Measurements from ENCODE around the gene LRRC75A.

LRRC75A gene

GRCh38 chr17:16465052-16465312 is 27.0 kb downstream of the LRRC75A start:
- no peak overlapping the region for H3K4me3 ChIP-seq (ENCODE audit: low read depth, low read length, poor library complexity, severe bottlenecking)
- no peaks in the 10 kb centered on the region for H3K9me3 ChIP-seq (ENCODE audit: low read length)
- H3K4me2 ChIP-seq (ENCODE audit: low read length): no peak overlapping the region

GRCh38 chr17:16464303-16465051 is 27.5 kb downstream of the LRRC75A start:
- no peak overlapping the region for H3K4me2 ChIP-seq (ENCODE audit: low read length)
- H3K9ac ChIP-seq (ENCODE audit: low read length): no peak overlapping the region
- H3K4me1 ChIP-seq (ENCODE audit: insufficient read depth, low read length, severe bottlenecking): no peaks in the 10 kb centered on the region
- H3K36me3 ChIP-seq (ENCODE audit: insufficient read depth, low read length): peaks cover 13% of the 10 kb centered on the region; the same call in 1 of the 2 replicates
- H3K27me3 ChIP-seq (ENCODE audit: insufficient read depth, low read length): no peaks in the 10 kb centered on the region
- H3K27ac ChIP-seq (ENCODE audit: low read depth, low read length, poor library complexity, severe bottlenecking): no peak overlapping the region
- no peaks in the 10 kb centered on the region for H3F3A ChIP-seq (ENCODE audit: insufficient read depth, low read length)
- no peaks in the 10 kb centered on the region for H3K79me2 ChIP-seq (ENCODE audit: insufficient read depth, low read length)
- TF ChIP-seq CTCF (IDR thresholded peaks at IDR 0.05; ENCODE audit: low read length) (no peak), EZH2 (IDR thresholded peaks at IDR 0.05; ENCODE audit: borderline replicate concordance, low read length) (no peak)
- no peaks in the 10 kb centered on the region for H3K9me2 ChIP-seq (ENCODE audit: low read depth, low read length)
- no peak overlapping the region for H3K4me3 ChIP-seq (ENCODE audit: low read depth, low read length, poor library complexity, severe bottlenecking)
- no peaks in the 10 kb centered on the region for H3K9me3 ChIP-seq (ENCODE audit: low read length)
- H2AFZ ChIP-seq (ENCODE audit: low read length): no peak overlapping the region
- H4K20me1 ChIP-seq (ENCODE audit: insufficient read depth, low read length): no peaks in the 10 kb centered on the region

More at GRCh38 chr17:16465052-16465312, 27.0 kb downstream of the LRRC75A start:
- Histone ChIP-seq H3K36me3 (ENCODE audit: insufficient read depth, low read length) (peaks cover 13% of the 10 kb centered on the region; the same call in 1 of the 2 replicates), H3K4me1 (ENCODE audit: insufficient read depth, low read length, severe bottlenecking) (no peaks in the 10 kb centered on the region), H3K27me3 (ENCODE audit: insufficient read depth, low read length) (no peaks in the 10 kb centered on the region), H2AFZ (ENCODE audit: low read length) (no peak overlapping the region), H3K9me2 (ENCODE audit: low read depth, low read length) (no peaks in the 10 kb centered on the region), H3K27ac (ENCODE audit: low read depth, low read length, poor library complexity, severe bottlenecking) (no peak overlapping the region), H3K9ac (ENCODE audit: low read length) (no peak overlapping the region), H3K79me2 (ENCODE audit: insufficient read depth, low read length) (no peaks in the 10 kb centered on the region), H3F3A (ENCODE audit: insufficient read depth, low read length) (no peaks in the 10 kb centered on the region), H4K20me1 (ENCODE audit: insufficient read depth, low read length) (no peaks in the 10 kb centered on the region)
- TF ChIP-seq CTCF (IDR thresholded peaks at IDR 0.05; ENCODE audit: low read length) (no peak), EZH2 (IDR thresholded peaks at IDR 0.05; ENCODE audit: borderline replicate concordance, low read length) (no peak)

- H3F3A ChIP-seq (ENCODE audit: insufficient read depth, low read length): no peaks in the 10 kb centered on the region
- H3K9me2 ChIP-seq (ENCODE audit: low read depth, low read length): no peaks in the 10 kb centered on the region
- TF ChIP-seq EZH2 (IDR thresholded peaks at IDR 0.05; ENCODE audit: borderline replicate concordance, low read length): no peak
- TF ChIP-seq CTCF (IDR thresholded peaks at IDR 0.05; ENCODE audit: low read length): no peak
- no peak overlapping the region for H3K27ac ChIP-seq (ENCODE audit: low read depth, low read length, poor library complexity, severe bottlenecking)
- H2AFZ ChIP-seq (ENCODE audit: low read length): no peak overlapping the region
- H3K4me2 ChIP-seq (ENCODE audit: low read length): no peak overlapping the region
- no peaks in the 10 kb centered on the region for H3K4me1 ChIP-seq (ENCODE audit: insufficient read depth, low read length, severe bottlenecking)
- no peaks in the 10 kb centered on the region for H3K27me3 ChIP-seq (ENCODE audit: insufficient read depth, low read length)
- H3K4me3 ChIP-seq (ENCODE audit: low read depth, low read length, poor library complexity, severe bottlenecking): no peak overlapping the region
- peaks cover 13% of the 10 kb centered on the region; the same call in 1 of the 2 replicates for H3K36me3 ChIP-seq (ENCODE audit: insufficient read depth, low read length)
- no peaks in the 10 kb centered on the region for H3K9me3 ChIP-seq (ENCODE audit: low read length)
- H4K20me1 ChIP-seq (ENCODE audit: insufficient read depth, low read length): no peaks in the 10 kb centered on the region
- no peak overlapping the region for H3K9ac ChIP-seq (ENCODE audit: low read length)
- no peaks in the 10 kb centered on the region for H3K79me2 ChIP-seq (ENCODE audit: insufficient read depth, low read length)
These were observed 28.4 kb downstream of the LRRC75A start for GRCh38 chr17:16463358-16464302.
